ENCODE results near the gene RHBDF2. TPM values are rescaled to one million over a fixed set of nuclear protein-coding genes. Genes with fewer than 3 reads are reported as not detected.

The RHBDF2 gene
- total and polyA plus RNA-seq, 2 donors (not counting 1 experiment from before 2014, with no cell fraction given): 288 to 482 TPM

DNA sequence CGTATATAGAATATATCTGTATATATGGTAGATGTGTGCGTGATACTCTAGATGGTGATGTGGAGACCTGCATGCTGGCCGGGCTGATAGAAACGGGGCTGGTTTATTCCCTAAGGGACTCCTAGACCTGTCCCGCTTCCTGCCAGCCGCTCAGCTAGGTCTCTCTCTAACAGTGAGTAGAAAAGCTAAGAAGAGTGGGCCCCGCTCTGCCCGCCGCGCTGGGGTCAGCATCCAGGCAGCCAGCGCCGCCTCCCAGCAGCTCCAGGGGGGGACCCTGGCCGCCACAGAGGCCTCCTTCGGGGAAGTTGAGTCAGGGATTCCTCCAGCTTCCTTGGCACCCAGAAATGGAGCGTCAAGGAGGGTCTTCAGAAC is 26.9 kb upstream of the RHBDF2 start:
- peaks cover 37% of the 10 kb centered on the region for H3K79me2 ChIP-seq (ENCODE audit: control insufficient read depth, insufficient read depth, low read length)
- H3K9ac ChIP-seq (ENCODE audit: low read length): peak overlapping the region; percentile 77
- DNase-seq: peak; percentile 78
- H3K4me1 ChIP-seq (ENCODE audit: control insufficient read depth in 2 of 2, insufficient read depth in 2 of 2, low read length in 2 of 2): peaks cover 52 to 62% of the 10 kb centered on the region in 2 donors
- H3K27me3 ChIP-seq (replicated peaks in 1 of 4; ENCODE audit: control extremely low read depth in 1 of 4, control insufficient read depth in 3 of 4, insufficient read depth in 4 of 4, low read length in 3 of 4): no peaks in the 10 kb centered on the region
- no peaks in the 10 kb centered on the region for H4K20me1 ChIP-seq (ENCODE audit: control insufficient read depth, insufficient read depth, low read length, poor library complexity, severe bottlenecking)
- ATAC-seq (ENCODE audit: low read depth): peak; percentile 61
- ChIA-PET POLR2A (interaction anchor here (0.6 to 2.9 kb wide), 23 partner anchors 8 to 1828 kb away, joined by 3 to 31 read pairs (median 5); partner anchors contain the start of genes FDXR, PRCD, RHBDF2 and SEC14L1), CTCF (interaction anchor here (0.6 to 5.2 kb wide), 24 partner anchors 8 to 184 kb away, joined by 3 to 52 read pairs (median 5); partner anchors contain the start of genes AANAT, CYGB, PRCD and ST6GALNAC2)
- peak overlapping the region; percentile 72 for H2AFZ ChIP-seq (ENCODE audit: insufficient read depth, low read depth, low read length, poor library complexity, severe bottlenecking)
- H3K4me3 Mint-ChIP-seq: peak overlapping the region; percentile 84
- TF ChIP-seq, protein P1, sequence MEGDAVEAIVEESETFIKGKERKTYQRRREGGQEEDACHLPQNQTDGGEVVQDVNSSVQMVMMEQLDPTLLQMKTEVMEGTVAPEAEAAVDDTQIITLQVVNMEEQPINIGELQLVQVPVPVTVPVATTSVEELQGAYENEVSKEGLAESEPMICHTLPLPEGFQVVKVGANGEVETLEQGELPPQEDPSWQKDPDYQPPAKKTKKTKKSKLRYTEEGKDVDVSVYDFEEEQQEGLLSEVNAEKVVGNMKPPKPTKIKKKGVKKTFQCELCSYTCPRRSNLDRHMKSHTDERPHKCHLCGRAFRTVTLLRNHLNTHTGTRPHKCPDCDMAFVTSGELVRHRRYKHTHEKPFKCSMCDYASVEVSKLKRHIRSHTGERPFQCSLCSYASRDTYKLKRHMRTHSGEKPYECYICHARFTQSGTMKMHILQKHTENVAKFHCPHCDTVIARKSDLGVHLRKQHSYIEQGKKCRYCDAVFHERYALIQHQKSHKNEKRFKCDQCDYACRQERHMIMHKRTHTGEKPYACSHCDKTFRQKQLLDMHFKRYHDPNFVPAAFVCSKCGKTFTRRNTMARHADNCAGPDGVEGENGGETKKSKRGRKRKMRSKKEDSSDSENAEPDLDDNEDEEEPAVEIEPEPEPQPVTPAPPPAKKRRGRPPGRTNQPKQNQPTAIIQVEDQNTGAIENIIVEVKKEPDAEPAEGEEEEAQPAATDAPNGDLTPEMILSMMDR (IDR thresholded peaks at IDR 0.05): no peak
- no peak for TF ChIP-seq EZH2 (IDR thresholded peaks at IDR 0.05; ENCODE audit: borderline replicate concordance, insufficient read depth, low read depth, low read length, poor library complexity, severe bottlenecking)
- H3K4me3 ChIP-seq (ENCODE audit: control extremely low read depth in 1 of 5, extremely low read depth in 1 of 5, insufficient read depth in 1 of 5, low read depth in 2 of 5, low read length in 4 of 5): peak overlapping the region; percentile 11 to 77 (median 70)
- intact Hi-C loops (cut with micrococcal nuclease): loop anchor here (1.0 to 5.0 kb wide), 4 partner anchors 19 to 198 kb away; partner anchors contain the start of genes JMJD6 and METTL23
- no peaks in the 10 kb centered on the region for H3K27me3 Mint-ChIP-seq
- no peaks in the 10 kb centered on the region for H3K36me3 ChIP-seq (replicated peaks in 1 of 2; ENCODE audit: control extremely low read depth in 1 of 2, control insufficient read depth in 1 of 2, extremely low read depth in 1 of 2, insufficient read depth in 2 of 2, low read length in 1 of 2)
- peak overlapping the region; percentile 97 to 99 for H3K27ac ChIP-seq (ENCODE audit: low read length in 2 of 2)
- no peaks in the 10 kb centered on the region for H3K9me3 Mint-ChIP-seq (ENCODE audit: insufficient read depth)
- H3K4me2 ChIP-seq (replicated peaks; ENCODE audit: low read depth, low read length, poor library complexity, severe bottlenecking): peak overlapping the region; percentile 98
- peak overlapping the region; percentile 90 for H3K27ac Mint-ChIP-seq
- peaks cover 58% of the 10 kb centered on the region for H3K4me1 Mint-ChIP-seq
- WGBS (ENCODE audit: insufficient coverage): 5% methylated on average over 14 of the region's 15 CpGs
- no peaks in the 10 kb centered on the region for H3K9me3 ChIP-seq (ENCODE audit: control extremely low read depth in 1 of 3, control insufficient read depth in 2 of 3, insufficient read depth in 1 of 3, low read length in 2 of 3)

Data from B cell (primary cell).